B cell (primary cell): ENCODE measurements around the gene BCO1. TPM values are rescaled to one million over a fixed set of nuclear protein-coding genes. Genes with fewer than 3 reads are reported as not detected.

ENCODE experiments used
- ATAC-seq: fragments of 200-7000 bp; cut with Tn5 transposase; one replicate; pipeline ENCODE4 v1.10.0; 2021; ENCODE audit warnings: low read depth, mild to moderate bottlenecking, moderate number of reproducible peaks, moderate library complexity
- CTCF ChIA-PET: fragments of 350-600 bp; sonication (Branson Sonifier 250); formaldehyde crosslinking; loops from one replicate; lab custom pipeline; 2021; ENCODE audit warnings: antibody characterized with exemption, inconsistent platforms; lab: Charles Lee
- POLR2A ChIA-PET: fragments of 350-600 bp; sonication (Branson Sonifier 250); formaldehyde crosslinking; loops from one replicate; lab custom pipeline; 2021; ENCODE audit warnings: antibody characterized with exemption; lab: Charles Lee
- DNase-seq: peaks from one replicate; pipeline ENCODE4 v3.0.0; 2013
- H2AFZ ChIP-seq: 2 replicates; pipeline ENCODE4 v1.6.1; 2012; ENCODE audit warnings: mild to moderate bottlenecking, low read depth, low read length; ENCODE audit not compliant: insufficient read depth, poor library complexity, severe bottlenecking
- H3K27ac ChIP-seq, 2 donors: 1 replicate in 1 of 2; 2 replicates in 1 of 2; pipeline ENCODE4 v1.5.1; 2012 to 2013; ENCODE audit warnings: low read length in 2 of 2, mild to moderate bottlenecking in 2 of 2, moderate library complexity in 1 of 2
- H3K27me3 ChIP-seq, 4 experiments: fragments of 200-600 bp in 1 of 4; sonication (generic) in 1 of 4; replicated peaks in 1 of 4; 1 replicate in 2 of 4; 2 replicates in 2 of 4; pipeline versions ENCODE4 v1.6.1 to v1.7.0; 2013 to 2016; ENCODE audit warnings: low read length in 3 of 4, mild to moderate bottlenecking in 2 of 4, mixed read lengths in 1 of 4, moderate library complexity in 1 of 4; ENCODE audit not compliant: insufficient read depth in 4 of 4, control insufficient read depth in 3 of 4; ENCODE audit errors: control extremely low read depth in 1 of 4
- H3K36me3 ChIP-seq, 2 experiments: replicated peaks in 1 of 2; 1 replicate in 1 of 2; 2 replicates in 1 of 2; pipeline versions ENCODE4 v1.6.1 to v1.7.1; 2013; ENCODE audit warnings: low read length in 1 of 2; ENCODE audit not compliant: insufficient read depth in 2 of 2, control insufficient read depth in 1 of 2; ENCODE audit errors: control extremely low read depth in 1 of 2, extremely low read depth in 1 of 2
- H3K4me1 ChIP-seq, 2 donors: fragments of 200-600 bp in 1 of 2; sonication (generic) in 1 of 2; 1 replicate in 1 of 2; 2 replicates in 1 of 2; pipeline versions ENCODE4 v1.5.1 to v1.6.1; 2013 to 2017; ENCODE audit warnings: low read length in 2 of 2; ENCODE audit not compliant: control insufficient read depth in 2 of 2, insufficient read depth in 2 of 2
- H3K4me2 ChIP-seq: replicated peaks from 2 replicates; pipeline ENCODE3; 2012; ENCODE audit warnings: mild to moderate bottlenecking, low read depth, low read length; ENCODE audit not compliant: poor library complexity, severe bottlenecking
- H3K4me3 ChIP-seq, 5 experiments: fragments of 200-600 bp in 1 of 5; sonication (generic) in 1 of 5; 1 replicate in 3 of 5; 2 replicates in 2 of 5; pipeline versions ENCODE4 v1.5.1 to v1.7.0; 2011 to 2016; ENCODE audit warnings: low read length in 4 of 5, mild to moderate bottlenecking in 4 of 5, low read depth in 2 of 5, control low read depth in 1 of 5, moderate library complexity in 1 of 5; ENCODE audit not compliant: insufficient read depth in 1 of 5; ENCODE audit errors: control extremely low read depth in 1 of 5, extremely low read depth in 1 of 5
- H3K79me2 ChIP-seq: fragments of 200-600 bp; sonication (generic); one replicate; pipeline ENCODE4 v1.6.0; 2016; ENCODE audit warnings: low read length; ENCODE audit not compliant: control insufficient read depth, insufficient read depth
- H3K9ac ChIP-seq: fragments of 200-600 bp; sonication (generic); 2 replicates; pipeline ENCODE4 v1.6.1; 2017; ENCODE audit warnings: mild to moderate bottlenecking, low read length, moderate library complexity
- H3K9me3 ChIP-seq, 3 donors: one replicate each; pipeline versions ENCODE4 v1.6.1 to v1.7.1; 2013; ENCODE audit warnings: low read length in 2 of 3; ENCODE audit not compliant: control insufficient read depth in 2 of 3, insufficient read depth in 1 of 3; ENCODE audit errors: control extremely low read depth in 1 of 3
- H4K20me1 ChIP-seq: 2 replicates; pipeline ENCODE4 v1.6.0; 2012; ENCODE audit warnings: mild to moderate bottlenecking, low read length; ENCODE audit not compliant: insufficient read depth, control insufficient read depth, poor library complexity, severe bottlenecking
- H3K27ac Mint-ChIP-seq: one replicate; pipeline ENCODE4 v1.8.0; 2021; ENCODE audit warnings: mixed read lengths
- H3K27me3 Mint-ChIP-seq: one replicate; pipeline ENCODE4 v1.8.0; 2021; ENCODE audit warnings: mixed read lengths
- H3K4me1 Mint-ChIP-seq: one replicate; pipeline ENCODE4 v1.8.0; 2021; ENCODE audit warnings: mixed read lengths
- H3K4me3 Mint-ChIP-seq: one replicate; pipeline ENCODE4 v1.8.0; 2021; ENCODE audit warnings: mixed read lengths
- H3K9me3 Mint-ChIP-seq: one replicate; pipeline ENCODE4 v1.8.0; 2022; ENCODE audit warnings: mixed read lengths; ENCODE audit not compliant: insufficient read depth
- EZH2 ChIP-seq: IDR thresholded peaks from 2 replicates; pipeline ENCODE4 v1.6.1; 2012; ENCODE audit warnings: borderline replicate concordance, low read depth, mild to moderate bottlenecking, moderate library complexity, low read length; ENCODE audit not compliant: insufficient read depth, poor library complexity, severe bottlenecking
- WGBS: methylation state at CpG from one replicate; pipeline ENCODE4 v1.1.5; 2013; ENCODE audit warnings: missing lambda C conversion rate; ENCODE audit not compliant: insufficient coverage; 5-methylcytosine and 5-hydroxymethylcytosine counted together
- intact Hi-C: fragments of 100-400 bp; cut with micrococcal nuclease; formaldehyde crosslinking; loops from one replicate; pipeline ENCODE4 v1.10.0; 2022
- polyA plus RNA-seq: library from polyadenylated mRNA; depleted of rRNA; stranded (reverse); fragments of >200 nt; gene quantifications from 2 replicates; pipeline ENCODE4 v1.2.3, GENCODE V29; 2012
- total RNA-seq, 2 donors: library from RNA; stranded (reverse); fragments of 120-200 nt in 1 of 2; gene quantifications; 1 replicate in 1 of 2; 2 replicates in 1 of 2; pipeline versions ENCODE4 v1.2.3 to v1.2.4, GENCODE V29; 2013 to 2022
- TF ChIP-seq, protein P1 (sequence below): fragments of 200-600 bp; IDR thresholded peaks from one replicate; pipeline ENCODE4 v1.8.0; 2022; ENCODE audit warnings: antibody characterized with exemption, mild to moderate bottlenecking

The BCO1 gene
- total and polyA plus RNA-seq, 2 donors (not counting 1 experiment from before 2014, with no cell fraction given) = not detected

DNA sequence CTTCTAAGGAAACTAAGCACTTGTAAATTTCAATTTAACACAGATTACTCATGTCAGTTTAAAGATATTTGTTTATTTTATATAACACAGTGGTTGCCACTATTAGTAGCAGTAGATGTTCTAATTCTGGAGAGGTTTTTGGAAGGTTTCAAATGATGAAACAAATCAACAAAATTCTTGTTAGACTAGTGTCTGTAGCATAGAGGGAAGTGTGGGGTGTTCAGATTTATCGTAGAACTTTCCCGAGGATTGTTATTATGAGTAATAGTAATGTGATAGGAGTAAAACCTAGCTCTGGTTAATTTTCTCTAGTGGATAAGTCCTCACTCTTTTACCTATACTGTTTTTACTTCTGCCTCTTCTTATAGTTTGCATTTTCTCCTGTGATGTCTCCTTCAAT lies 82.5 kb downstream of the BCO1 start:
- Histone ChIP-seq H3K27ac (no peak overlapping the region), H3K27me3 (no peaks in the 10 kb centered on the region), H3K4me1 (peaks cover 1 to 2% of the 10 kb centered on the region in 2 donors), H3K4me3 (no peak overlapping the region), H3K79me2 (peaks cover 81% of the 10 kb centered on the region), H2AFZ (no peak overlapping the region), H4K20me1 (peaks cover 18% of the 10 kb centered on the region), H3K9ac (no peak overlapping the region), H3K4me2 (no peak overlapping the region), H3K36me3 (no peaks in the 10 kb centered on the region), H3K9me3 (no peaks in the 10 kb centered on the region)
- H3K4me1 Mint-ChIP-seq = peaks cover 2% of the 10 kb centered on the region
- no peak for ATAC-seq
- no peak for DNase-seq
- CTCF ChIA-PET = no interaction called here
- TF ChIP-seq EZH2 = no peak
- TF ChIP-seq, protein P1, sequence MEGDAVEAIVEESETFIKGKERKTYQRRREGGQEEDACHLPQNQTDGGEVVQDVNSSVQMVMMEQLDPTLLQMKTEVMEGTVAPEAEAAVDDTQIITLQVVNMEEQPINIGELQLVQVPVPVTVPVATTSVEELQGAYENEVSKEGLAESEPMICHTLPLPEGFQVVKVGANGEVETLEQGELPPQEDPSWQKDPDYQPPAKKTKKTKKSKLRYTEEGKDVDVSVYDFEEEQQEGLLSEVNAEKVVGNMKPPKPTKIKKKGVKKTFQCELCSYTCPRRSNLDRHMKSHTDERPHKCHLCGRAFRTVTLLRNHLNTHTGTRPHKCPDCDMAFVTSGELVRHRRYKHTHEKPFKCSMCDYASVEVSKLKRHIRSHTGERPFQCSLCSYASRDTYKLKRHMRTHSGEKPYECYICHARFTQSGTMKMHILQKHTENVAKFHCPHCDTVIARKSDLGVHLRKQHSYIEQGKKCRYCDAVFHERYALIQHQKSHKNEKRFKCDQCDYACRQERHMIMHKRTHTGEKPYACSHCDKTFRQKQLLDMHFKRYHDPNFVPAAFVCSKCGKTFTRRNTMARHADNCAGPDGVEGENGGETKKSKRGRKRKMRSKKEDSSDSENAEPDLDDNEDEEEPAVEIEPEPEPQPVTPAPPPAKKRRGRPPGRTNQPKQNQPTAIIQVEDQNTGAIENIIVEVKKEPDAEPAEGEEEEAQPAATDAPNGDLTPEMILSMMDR = no peak
- no peaks in the 10 kb centered on the region for H3K9me3 Mint-ChIP-seq
- WGBS = no CpG with 5 or more reads among the region's 2 CpGs
- no peak overlapping the region for H3K4me3 Mint-ChIP-seq
- POLR2A ChIA-PET = no interaction called here
- H3K27ac Mint-ChIP-seq = no peak overlapping the region
- intact Hi-C loops = no loop called here
- no peaks in the 10 kb centered on the region for H3K27me3 Mint-ChIP-seq

DNA sequence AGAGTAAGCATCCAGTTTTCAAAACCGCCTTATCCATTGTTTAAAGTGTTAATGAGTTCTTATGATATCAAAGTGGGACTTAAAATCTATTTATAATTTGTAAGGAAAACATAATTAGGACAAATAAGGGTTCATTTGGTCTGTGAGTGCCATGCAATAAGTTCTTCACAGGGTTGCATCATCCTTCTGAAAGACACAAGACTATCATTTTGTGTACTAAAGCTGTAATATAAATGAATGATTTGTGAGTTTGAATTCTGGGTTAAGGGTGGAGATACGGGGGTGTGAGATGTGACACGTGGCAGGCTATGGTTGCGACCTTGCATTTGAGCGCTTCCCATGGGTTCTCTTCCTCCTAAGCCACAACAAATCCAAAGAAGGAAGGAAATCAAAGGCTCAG lies 83.0 kb downstream of the BCO1 start:
- no peak overlapping the region for H3K4me2 ChIP-seq
- no peak for DNase-seq
- CTCF ChIA-PET = no interaction called here
- no peaks in the 10 kb centered on the region for H3K27me3 ChIP-seq
- POLR2A ChIA-PET = no interaction called here
- H3K79me2 ChIP-seq = peaks cover 80% of the 10 kb centered on the region
- ATAC-seq = no peak
- no peaks in the 10 kb centered on the region for H3K27me3 Mint-ChIP-seq
- H3K4me3 Mint-ChIP-seq = no peak overlapping the region
- WGBS = no CpG with 5 or more reads among the region's 5 CpGs
- H3K27ac ChIP-seq = no peak overlapping the region
- H4K20me1 ChIP-seq = peaks cover 18% of the 10 kb centered on the region
- H3K9me3 ChIP-seq = no peaks in the 10 kb centered on the region
- no peaks in the 10 kb centered on the region for H3K9me3 Mint-ChIP-seq
- TF ChIP-seq, protein P1 = no peak
- no peak for TF ChIP-seq EZH2
- H3K27ac Mint-ChIP-seq = no peak overlapping the region
- no peaks in the 10 kb centered on the region for H3K4me1 Mint-ChIP-seq
- H3K4me1 ChIP-seq = no peaks in the 10 kb centered on the region
- H3K36me3 ChIP-seq = peaks cover 0 to under 1% of the 10 kb centered on the region in 2 experiments
- no peak overlapping the region for H3K9ac ChIP-seq
- H2AFZ ChIP-seq = no peak overlapping the region
- H3K4me3 ChIP-seq = no peak overlapping the region
- intact Hi-C loops = no loop called here
